HG02588 (cell line): ENCODE data around the gene MLLT6.

ENCODE experiments used
- ATAC-seq: cut with Tn5 transposase; IDR thresholded peaks from one replicate; pipeline ENCODE4 v1.9.1; 2021; ENCODE audit warnings: mild to moderate bottlenecking, moderate library complexity; ENCODE audit not compliant: unreplicated experiment

MLLT6 gene

DNA sequence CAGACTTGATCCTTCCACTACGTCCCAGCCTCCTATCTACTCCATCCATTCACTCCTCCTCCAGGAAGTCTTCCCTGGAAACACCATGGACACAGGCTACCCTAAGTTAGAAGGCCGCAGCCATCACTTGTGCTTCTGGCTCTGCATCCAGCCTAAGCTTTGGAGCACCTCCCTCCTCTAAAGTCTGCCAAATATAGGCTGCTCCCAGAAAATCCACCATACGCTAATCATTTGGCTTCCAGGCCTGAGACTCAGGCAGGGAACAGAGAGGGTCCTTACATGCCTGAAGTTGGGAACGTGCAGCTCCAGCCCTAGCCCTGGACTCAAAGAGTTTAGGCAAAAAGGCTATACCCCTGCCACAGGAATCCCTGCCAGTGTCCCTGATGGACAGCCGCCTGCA, 36.4 kb downstream of the MLLT6 start:
- no peak for ATAC-seq

DNA sequence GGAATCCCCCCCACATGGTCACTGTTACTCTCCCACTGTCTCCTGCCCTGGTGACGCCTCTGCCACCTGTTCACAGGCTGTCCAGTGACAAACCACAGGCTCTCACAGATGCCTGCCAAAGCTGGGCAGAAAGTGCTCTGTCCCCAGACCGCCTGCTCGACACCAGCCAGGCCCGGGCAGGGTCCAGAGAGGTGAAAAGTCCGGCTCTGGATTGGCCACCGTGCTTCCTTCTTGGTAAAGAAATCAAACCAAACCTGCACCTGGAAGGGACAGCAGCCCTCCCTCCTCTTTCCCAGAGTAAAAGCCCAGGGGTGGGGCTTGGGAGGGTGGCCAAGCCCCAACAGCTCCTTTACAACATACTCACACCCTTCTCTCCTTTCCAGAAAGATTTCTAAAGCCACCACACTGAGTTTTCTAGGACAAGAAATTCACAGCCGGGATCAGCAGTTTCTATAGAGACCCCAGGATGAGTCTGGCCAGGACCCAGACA, 36.9 kb downstream of the MLLT6 start:
- ATAC-seq, result no peak

- no peak for ATAC-seq
These were observed 37.6 kb downstream of the MLLT6 start for GRCh38 chr17:38742411-38743308.

DNA sequence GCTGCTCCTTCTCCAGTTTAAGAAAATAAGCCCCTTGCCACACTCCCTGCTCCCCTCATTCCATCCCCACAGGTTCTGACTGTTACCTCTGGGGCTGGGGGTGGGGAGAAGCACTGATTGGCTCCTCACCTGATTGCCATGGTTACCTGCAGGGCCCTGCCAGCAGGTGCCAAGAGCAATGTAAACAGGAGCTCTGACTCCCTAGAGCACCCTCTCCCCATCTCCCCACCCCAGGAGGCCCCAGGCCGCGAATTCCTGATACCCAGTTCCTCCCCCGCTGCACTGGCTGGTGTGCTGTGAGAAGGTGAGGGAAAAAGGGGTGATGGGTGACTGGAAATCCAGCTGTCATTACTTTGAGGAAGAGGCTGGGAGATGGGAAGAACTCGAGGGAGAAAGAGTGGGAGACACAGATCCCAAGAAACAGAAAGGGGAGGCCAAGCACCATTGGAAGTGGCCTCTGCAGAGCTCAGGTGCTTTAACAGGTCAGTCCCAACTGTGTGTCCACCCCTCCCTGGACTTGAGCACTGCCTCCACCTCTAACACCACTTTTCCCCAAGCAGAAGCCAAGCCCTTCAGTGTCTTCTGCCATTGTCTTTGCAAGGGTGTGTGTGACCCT, 38.6 kb downstream of the MLLT6 start:
- no peak for ATAC-seq

GRCh38 chr17:38745545-38745944, 40.5 kb downstream of the MLLT6 start:
- no peak for ATAC-seq

DNA sequence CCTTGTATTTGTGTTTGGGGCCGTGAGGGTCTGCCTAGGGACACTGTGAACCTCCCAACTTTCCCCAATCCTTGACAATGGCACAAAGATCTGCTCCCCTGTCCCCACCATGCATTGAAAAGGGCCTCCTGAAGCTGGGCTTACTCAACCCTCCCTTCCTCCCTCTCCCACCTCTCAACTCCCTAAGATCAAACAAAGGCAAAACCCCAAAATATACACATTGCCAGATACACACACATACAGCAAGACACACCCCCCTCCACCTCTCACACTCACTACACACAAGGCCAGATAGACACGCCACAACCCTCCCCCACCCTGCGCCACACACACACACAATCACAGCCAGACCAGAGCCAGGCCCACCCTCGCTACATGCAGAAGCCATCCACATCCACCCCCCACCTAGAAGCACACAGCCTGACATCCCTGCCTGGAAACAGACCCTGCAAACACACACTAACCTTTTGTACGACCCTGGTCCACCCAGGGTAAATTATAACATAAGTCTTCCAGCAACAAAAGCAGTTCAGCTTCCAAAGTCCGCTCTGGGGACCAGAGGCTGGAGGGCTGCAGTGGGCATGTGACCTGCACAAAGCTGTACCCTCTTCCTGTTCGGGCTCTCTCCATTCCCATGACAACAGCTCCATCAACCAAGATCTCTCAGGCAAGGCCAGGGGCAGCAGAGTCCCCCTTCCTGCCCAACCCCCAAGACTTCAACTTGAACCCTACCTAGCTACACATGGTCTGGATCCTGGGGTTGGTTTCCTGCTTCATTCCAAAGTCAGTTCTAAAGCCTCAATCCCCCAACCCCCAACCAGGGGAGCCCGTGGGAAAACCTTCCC, 41.2 kb downstream of the MLLT6 start:
- no peak for ATAC-seq

GRCh38 chr17:38746849-38747462, 41.9 kb downstream of the MLLT6 start:
- ATAC-seq, result no peak

DNA sequence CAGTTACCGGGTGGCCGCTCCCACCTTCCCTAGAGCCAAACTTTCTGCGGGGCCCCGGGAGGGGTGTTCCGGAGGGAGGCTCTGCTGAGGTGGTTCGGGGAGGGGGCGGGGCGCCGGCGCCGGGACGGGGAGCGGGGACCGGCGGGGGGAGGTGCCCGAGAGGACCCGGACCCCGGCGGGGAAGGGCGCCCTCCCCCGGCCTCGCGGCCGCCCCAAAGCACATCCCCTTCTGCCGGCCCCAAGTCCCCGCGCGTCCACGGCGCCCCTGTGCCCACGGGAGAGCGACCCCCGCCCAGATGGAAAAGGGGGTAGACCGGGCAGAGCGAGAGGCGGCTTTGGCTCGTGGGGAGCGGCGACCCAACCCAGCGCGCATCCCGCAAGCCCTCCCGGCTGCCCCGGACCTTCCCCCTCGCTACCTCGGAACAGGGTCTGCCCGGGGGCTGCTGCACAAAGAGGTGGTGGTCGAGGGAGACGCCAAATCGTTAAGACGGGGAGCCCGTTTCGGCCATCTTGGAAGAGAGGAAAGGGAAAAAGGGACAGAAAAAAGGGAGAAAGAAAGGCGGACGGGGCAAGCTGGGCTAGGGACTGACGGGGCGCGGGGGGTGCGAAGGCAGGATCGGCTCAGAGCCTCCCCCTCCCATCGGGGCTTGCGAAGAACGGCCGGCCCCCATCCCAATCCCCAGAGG, 42.5 kb downstream of the MLLT6 start:
- no peak for ATAC-seq

DNA sequence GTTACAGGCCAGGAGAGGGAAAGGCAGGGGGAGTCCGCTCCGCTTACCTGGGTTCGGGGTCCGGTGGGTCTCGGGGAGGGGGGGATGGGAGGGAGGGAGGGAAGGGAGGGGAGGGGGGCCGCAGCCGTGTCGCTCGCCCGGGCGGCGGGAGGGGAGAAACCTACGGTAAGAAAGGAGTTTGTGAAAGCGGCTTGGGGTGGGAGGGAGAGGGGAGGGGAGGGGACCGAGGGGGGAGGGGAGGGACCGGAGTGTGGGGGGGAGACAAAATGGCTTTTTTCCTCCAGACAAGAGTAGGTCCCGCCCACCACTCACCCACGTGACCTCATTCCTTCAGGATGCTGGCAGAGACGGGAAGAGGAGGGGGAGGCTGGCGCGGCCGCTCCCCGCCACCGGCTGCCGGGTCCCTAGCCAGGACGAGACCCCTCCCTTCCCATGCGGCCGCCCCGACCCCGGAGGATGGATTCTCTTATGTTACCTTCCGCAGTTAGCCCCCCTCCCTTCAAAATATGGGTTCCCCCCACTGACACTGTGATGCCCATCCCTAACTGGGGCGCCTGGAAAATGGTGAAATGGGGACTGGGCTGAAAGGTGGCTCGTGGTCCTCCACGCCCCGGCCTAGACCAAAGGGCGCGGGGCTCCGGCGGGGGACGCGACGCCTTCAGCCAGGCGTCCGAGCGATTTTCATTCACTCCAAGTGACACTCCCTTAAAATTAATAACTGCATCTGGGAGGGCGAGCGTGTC, 43.2 kb downstream of the MLLT6 start, which contains the start of gene PCGF2:
Gene PCGF2, minus strand, starts transcription at position 188 of the 743 bp plus-strand sequence. CDS start 7,934 bp downstream, outside the sequence.
- no peak for ATAC-seq

DNA sequence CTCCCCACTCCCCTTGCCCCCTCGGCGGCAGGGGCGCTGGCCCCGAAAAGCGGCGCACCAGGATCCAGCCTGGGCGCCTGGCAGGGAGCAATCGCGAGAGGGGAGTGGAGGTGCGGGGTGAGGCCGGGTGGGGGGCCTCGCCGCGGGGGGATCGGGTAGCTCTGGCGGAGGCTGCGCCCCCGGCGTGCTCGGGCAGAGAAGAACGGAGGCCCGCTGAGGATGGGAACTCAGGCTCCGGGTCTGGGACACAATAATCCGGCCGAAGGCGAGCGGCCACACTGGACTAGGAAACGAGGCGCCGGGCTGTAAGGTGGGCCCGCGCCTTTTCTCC, 43.8 kb downstream of the MLLT6 start:
- ATAC-seq, result no peak

DNA sequence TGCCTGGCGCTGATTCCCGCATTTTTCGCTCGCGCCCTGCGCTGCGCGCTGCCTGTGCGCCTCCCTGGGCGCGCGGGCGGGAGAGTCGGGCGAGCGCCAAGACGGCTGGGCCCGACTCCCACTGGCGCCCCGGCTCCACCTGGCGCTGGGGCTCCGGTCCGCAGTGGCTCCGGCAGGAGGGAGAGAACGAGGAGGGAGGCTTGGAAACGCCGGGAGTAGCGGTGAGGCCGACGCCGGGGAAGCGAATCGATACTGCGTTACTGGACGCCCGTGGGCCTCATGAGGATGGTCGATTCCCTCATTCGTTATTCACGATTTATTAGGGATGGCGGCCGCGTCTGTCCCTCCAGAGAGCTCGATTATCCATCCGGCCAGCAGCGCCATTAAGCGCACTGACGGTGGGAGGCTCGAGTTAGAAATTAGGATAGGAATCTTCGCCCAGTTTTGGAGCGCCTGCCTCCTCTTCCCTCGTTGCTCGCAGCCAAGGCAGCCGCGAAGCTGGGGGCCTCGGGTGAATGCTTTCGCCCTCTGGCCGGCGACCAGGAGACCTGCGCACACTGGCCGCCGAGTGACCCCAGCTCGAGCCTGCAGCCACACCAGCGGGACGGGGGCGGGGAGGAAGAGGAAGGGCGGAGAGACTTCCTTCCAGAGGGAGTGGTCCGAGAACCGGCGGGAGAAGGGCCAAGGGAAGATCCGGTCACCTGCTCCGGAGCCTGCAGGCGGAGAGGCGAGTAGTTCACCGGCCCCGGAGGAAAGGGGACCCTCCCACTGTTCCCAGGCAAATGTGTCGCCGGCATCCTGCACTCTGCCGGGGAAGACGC, 44.4 kb downstream of the MLLT6 start:
- ATAC-seq, result no peak

DNA sequence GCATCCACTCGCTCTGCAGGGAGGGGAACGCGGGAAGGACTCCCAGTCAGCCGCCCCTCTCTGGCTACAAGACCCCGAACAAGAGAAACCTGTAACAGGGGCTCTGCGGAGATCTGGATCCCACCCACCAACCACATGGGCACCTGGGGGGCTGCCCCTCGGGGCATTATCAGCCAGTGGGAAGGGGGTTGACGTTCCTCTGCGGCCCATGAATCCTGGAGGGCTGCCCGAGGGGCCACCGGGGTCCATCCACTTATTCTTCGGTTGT, 44.9 kb downstream of the MLLT6 start:
- no peak for ATAC-seq

DNA sequence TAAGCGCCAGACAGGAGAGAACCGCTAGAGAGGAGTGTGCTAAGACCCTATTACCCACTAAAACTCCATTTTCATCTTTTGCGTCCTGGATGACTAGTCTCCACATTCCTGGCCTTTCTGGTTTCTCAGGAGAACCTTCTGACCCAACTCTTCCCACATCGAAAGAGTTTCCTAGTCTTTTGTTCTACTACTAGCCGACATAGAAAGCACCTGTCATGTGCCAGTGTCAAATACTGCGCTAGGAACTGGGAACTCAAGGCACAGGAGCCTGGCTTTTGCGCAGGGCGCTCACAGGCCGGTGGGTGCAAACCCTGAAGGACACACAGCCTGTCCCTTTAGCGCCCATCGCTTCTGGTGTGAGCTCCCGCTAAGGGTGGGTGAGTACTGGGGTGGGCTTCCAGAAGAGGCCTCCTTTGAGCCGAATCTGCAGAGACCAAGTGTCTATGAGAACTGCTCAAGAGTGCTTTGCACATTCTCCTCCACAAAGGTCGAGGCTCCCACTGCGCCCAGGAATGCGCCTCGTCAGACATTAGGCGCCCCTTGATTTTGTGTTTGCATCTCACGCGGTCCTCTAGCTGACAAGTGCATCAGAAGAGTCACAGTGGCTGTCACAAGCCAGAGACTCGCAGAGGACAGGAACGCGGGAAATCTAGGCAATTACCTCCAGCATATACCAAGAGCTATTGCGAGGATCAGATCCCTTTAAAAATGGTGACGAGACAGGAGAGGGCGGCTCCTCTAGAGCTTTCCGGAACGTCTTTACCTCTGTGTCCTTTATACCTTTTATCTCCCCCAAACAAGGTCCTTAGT, 45.4 kb downstream of the MLLT6 start:
- no peak for ATAC-seq

DNA sequence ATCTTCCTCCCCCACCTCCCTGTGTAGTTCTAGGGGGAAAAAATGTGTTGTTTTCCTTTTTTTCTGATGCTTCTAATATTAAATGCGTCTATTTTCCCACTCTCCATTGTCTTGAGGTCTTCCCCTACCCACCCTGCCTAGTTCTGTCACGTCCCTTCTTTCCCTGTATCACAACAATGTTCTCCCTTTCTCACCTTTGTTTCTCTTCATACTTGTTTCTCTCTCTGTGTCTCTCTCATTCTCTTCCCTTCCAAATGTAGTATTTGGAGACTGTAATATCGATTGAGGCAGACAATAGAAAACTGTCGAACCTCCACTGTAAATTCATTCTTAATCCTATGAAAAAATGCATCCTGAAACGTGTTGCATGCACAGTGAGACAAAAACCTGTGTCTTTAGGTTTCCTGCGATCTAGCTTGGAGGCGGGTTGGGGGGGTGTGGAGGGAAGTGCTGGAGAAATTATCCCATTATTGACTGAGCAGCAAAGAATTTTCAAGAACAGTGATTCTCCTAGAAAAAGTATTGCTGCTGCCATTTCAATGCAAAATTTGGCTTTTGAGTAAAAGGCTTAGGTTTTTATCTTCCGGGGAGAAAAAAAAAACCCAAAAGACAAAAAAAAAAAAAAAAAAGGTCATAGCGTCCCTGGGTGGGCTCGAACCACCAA, 46.2 kb downstream of the MLLT6 start:
- no peak for ATAC-seq

DNA sequence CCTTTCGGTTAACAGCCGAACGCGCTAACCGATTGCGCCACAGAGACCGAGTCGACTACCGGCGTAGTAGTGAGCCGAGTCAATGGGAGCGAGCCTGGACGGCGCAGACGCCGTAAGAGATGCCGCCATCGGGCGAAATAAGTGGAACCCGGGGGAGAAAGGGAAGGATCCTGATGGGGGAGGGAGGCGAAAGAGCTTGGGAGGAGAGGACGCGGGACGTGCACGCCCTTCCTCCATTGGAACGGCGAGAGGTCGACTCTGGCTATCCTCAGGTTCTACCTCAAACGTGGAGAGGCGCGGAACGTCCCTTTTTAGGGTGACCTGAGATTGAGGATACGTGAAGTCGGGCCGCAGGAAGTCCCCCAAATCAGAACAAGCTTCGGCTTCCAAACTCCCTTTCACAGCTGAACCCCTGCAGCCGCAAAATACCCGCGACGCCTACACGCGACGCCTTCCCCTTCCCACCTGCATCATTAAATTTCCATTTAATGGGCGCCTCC, 46.8 kb downstream of the MLLT6 start:
- peak; percentile 13 for ATAC-seq

- peak; percentile 88 for ATAC-seq
These were observed 47.4 kb downstream of the MLLT6 start, which contains the start of gene PSMB3 for GRCh38 chr17:38752308-38753070. PSMB3 (plus strand) TSS chr17:38752741; CDS start chr17:38752827, 86 bp downstream.

DNA sequence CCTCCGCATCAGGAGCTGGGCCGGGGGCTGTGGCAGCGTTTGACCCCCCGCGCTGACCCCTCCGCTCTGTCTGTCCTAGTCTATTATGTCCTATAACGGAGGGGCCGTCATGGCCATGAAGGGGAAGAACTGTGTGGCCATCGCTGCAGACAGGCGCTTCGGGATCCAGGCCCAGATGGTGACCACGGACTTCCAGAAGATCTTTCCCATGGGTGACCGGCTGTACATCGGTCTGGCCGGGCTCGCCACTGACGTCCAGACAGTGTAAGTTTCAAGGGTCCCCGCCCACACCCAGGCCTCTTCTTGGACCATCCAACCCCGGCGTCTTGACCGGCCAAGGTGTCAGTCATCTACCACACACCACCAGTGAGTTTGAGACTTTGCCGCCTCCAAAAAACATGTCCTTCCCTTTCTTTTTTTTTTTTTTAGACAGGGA, 48.0 kb downstream of the MLLT6 start:
- no peak for ATAC-seq
